Astrocyte (in vitro differentiated cells and primary cell): ENCODE data around the gene CTBP2. TPM values are rescaled to one million over a fixed set of nuclear protein-coding genes. Genes with fewer than 3 reads are reported as not detected.

Experiments used
- DNase-seq: peaks from one replicate; pipeline ENCODE4 v3.0.0-alpha.2; 2010; ENCODE audit warnings: low read depth
- FAIRE-seq: peaks from 2 replicates; lab custom pipeline; 2011; peaks lifted over from hg19 to GRCh38; lab: Jason Lieb, UNC
- H2AFZ ChIP-seq: 2 replicates; pipeline ENCODE4 v1.6.0; 2012; ENCODE audit warnings: low read depth, low read length, inconsistent platforms
- H3K27ac ChIP-seq: 2 replicates; pipeline ENCODE4 v1.5.1; 2011; ENCODE audit warnings: low read depth, low read length, inconsistent platforms
- H3K27me3 ChIP-seq: 2 replicates; pipeline ENCODE4 v1.6.0; 2011; ENCODE audit warnings: low read length, inconsistent platforms; ENCODE audit not compliant: insufficient read depth
- H3K36me3 ChIP-seq: 2 replicates; pipeline ENCODE4 v1.5.1; 2011; ENCODE audit warnings: low read length, inconsistent platforms; ENCODE audit not compliant: insufficient read depth
- H3K4me1 ChIP-seq: 2 replicates; pipeline ENCODE4 v1.5.1; 2011; ENCODE audit warnings: low read length, inconsistent platforms; ENCODE audit not compliant: insufficient read depth
- H3K4me2 ChIP-seq: 2 replicates; pipeline ENCODE4 v1.6.0; 2012; ENCODE audit warnings: low read length, inconsistent platforms
- H3K4me3 ChIP-seq: 2 replicates; pipeline ENCODE4 v1.5.1; 2011; ENCODE audit warnings: low read depth, mild to moderate bottlenecking, low read length, inconsistent platforms; ENCODE audit not compliant: insufficient read depth
- H3K79me2 ChIP-seq: 2 replicates; pipeline ENCODE4 v1.6.0; 2012; ENCODE audit warnings: mild to moderate bottlenecking, low read length, inconsistent platforms; ENCODE audit not compliant: insufficient read depth
- H3K9ac ChIP-seq: 2 replicates; pipeline ENCODE4 v1.6.0; 2012; ENCODE audit warnings: mild to moderate bottlenecking, low read length, inconsistent platforms
- H3K9me3 ChIP-seq: 2 replicates; pipeline ENCODE4 v1.5.1; 2012; ENCODE audit warnings: low read depth, mild to moderate bottlenecking, low read length, inconsistent platforms; ENCODE audit not compliant: insufficient read depth
- H4K20me1 ChIP-seq: 2 replicates; pipeline ENCODE4 v1.6.0; 2012; ENCODE audit warnings: low read length, inconsistent platforms; ENCODE audit not compliant: insufficient read depth
- H3K27ac Mint-ChIP-seq: one replicate; pipeline ENCODE4 v1.8.0; 2021; ENCODE audit warnings: mild to moderate bottlenecking, mixed read lengths; ENCODE audit not compliant: unreplicated experiment
- H3K27me3 Mint-ChIP-seq: one replicate; pipeline ENCODE4 v1.8.0; 2021; ENCODE audit warnings: low read depth, mixed read lengths; ENCODE audit not compliant: unreplicated experiment
- H3K36me3 Mint-ChIP-seq: one replicate; pipeline ENCODE4 v1.8.0; 2021; ENCODE audit warnings: low read depth, mixed read lengths; ENCODE audit not compliant: unreplicated experiment
- H3K4me1 Mint-ChIP-seq: one replicate; pipeline ENCODE4 v1.8.0; 2021; ENCODE audit warnings: low read depth, mixed read lengths; ENCODE audit not compliant: unreplicated experiment
- H3K4me3 Mint-ChIP-seq: one replicate; pipeline ENCODE4 v1.8.0; 2021; ENCODE audit warnings: mild to moderate bottlenecking, moderate library complexity, mixed read lengths; ENCODE audit not compliant: unreplicated experiment
- H3K9me3 Mint-ChIP-seq: one replicate; pipeline ENCODE4 v1.8.0; 2021; ENCODE audit warnings: mild to moderate bottlenecking, mixed read lengths; ENCODE audit not compliant: unreplicated experiment
- EZH2 ChIP-seq: IDR thresholded peaks from 2 replicates; pipeline ENCODE4 v1.6.1; 2012; ENCODE audit warnings: mild to moderate bottlenecking, low read length, inconsistent platforms; ENCODE audit not compliant: insufficient read depth
- total RNA-seq: library from RNA; stranded (reverse); gene quantifications from 2 replicates; pipeline ENCODE4 v1.2.1, GENCODE V29; 2021
- TF ChIP-seq, protein P1 (sequence below): IDR thresholded peaks from 2 replicates; pipeline ENCODE4 v1.5.1; 2011; ENCODE audit warnings: low read depth, mild to moderate bottlenecking, inconsistent platforms, low read length, moderate library complexity; ENCODE audit not compliant: insufficient read depth

Gene CTBP2
- total RNA-seq, 1 donor from 2014 or later: 109 TPM

DNA sequence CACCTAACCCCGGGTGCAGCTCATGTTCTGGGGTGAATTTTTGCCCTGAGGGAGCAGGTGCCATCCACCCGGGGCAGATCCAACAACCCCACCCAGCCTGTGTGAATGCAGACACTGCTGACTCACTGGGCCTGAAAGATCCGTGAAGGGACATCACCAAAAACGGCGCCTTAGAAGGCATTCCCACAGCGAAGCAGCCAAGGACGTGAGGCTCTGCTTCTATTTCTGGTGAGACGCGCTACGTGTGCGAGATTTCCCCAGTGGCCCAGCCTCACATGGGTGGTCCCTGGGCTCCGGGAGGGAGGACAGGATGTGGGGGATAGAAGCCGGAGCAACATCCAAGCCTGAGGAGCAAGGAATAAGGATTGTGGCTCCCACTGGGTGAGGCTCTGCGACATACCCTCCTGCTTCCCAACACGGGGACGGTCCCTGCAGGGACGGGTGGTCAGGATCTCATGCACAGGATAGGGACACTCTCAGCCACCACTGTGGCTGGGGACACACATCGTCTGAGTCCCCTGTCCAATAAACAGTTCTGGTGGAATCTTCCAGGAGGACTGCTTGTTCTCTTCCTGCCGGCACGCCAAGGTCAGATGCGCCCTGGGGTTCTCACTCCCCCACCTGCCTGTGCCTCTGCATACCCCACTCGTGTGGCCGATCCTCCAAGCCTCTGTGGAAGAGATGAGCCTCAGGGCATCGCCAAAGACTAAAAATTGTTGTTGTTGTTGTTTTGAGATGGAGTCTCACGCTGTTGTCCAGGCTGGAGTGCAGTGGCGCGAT is 148.2 kb downstream of the CTBP2 start:
- H2AFZ ChIP-seq: no peak overlapping the region
- no peak for FAIRE-seq

DNA sequence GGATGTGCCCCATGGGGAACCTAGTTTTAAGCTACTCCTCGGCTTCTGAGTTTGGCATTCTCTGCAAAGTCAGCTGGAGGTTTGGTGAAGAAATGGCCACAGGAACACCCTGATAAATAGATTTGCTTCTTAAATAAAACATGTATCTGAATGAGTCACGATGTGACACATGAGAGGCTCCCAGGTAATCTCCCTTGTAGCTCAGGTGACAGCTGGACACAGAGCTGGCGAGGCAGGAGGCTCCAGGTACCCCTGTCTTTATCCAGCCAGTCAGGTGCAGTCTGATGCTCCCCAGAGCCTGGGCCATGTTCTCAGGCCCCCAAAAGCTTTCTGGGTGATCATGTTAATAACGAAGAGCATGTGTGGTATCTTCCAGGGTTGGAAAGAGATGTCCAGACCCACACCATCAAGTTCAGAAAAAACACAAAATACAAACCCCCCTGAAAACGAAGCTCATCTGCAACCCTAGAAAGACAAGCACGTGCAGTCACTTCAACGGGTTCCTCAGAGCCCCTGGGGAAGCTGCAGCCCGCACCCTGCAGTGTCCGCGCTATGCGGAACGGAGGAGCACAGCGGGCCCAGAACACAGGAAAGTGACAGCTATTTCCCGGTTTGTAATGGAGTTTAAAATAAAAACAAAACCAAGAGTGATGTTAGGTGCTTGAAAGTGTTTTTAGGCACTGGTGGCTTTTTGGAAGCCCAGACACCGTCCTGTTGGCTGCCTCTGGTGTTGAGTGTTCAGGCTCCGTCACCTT is 149.0 kb downstream of the CTBP2 start:
- Histone ChIP-seq H3K4me3 (no peak overlapping the region), H4K20me1 (peaks cover 94% of the 10 kb centered on the region), H3K9ac (no peak overlapping the region), H3K9me3 (no peaks in the 10 kb centered on the region), H2AFZ (no peak overlapping the region), H3K4me1 (peaks cover 2% of the 10 kb centered on the region), H3K27ac (no peak overlapping the region), H3K4me2 (no peak overlapping the region), H3K27me3 (no peaks in the 10 kb centered on the region), H3K36me3 (no peaks in the 10 kb centered on the region), H3K79me2 (peaks cover 87% of the 10 kb centered on the region)
- Mint-ChIP-seq H3K9me3 (no peaks in the 10 kb centered on the region), H3K4me3 (no peak overlapping the region), H3K4me1 (peaks cover 29% of the 10 kb centered on the region), H3K36me3 (peaks cover 10% of the 10 kb centered on the region), H3K27ac (peak overlapping the region; percentile 66), H3K27me3 (no peaks in the 10 kb centered on the region)
- no peak for TF ChIP-seq EZH2
- FAIRE-seq (no peak), DNase-seq (no peak)

More for the DNA sequence above, 148.2 kb downstream of the CTBP2 start:
- TF ChIP-seq EZH2: no peak
- TF ChIP-seq, protein P1, sequence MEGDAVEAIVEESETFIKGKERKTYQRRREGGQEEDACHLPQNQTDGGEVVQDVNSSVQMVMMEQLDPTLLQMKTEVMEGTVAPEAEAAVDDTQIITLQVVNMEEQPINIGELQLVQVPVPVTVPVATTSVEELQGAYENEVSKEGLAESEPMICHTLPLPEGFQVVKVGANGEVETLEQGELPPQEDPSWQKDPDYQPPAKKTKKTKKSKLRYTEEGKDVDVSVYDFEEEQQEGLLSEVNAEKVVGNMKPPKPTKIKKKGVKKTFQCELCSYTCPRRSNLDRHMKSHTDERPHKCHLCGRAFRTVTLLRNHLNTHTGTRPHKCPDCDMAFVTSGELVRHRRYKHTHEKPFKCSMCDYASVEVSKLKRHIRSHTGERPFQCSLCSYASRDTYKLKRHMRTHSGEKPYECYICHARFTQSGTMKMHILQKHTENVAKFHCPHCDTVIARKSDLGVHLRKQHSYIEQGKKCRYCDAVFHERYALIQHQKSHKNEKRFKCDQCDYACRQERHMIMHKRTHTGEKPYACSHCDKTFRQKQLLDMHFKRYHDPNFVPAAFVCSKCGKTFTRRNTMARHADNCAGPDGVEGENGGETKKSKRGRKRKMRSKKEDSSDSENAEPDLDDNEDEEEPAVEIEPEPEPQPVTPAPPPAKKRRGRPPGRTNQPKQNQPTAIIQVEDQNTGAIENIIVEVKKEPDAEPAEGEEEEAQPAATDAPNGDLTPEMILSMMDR: no peak
- Mint-ChIP-seq H3K27ac (no peak overlapping the region), H3K4me1 (peaks cover 25% of the 10 kb centered on the region), H3K4me3 (no peak overlapping the region), H3K27me3 (no peaks in the 10 kb centered on the region), H3K9me3 (no peaks in the 10 kb centered on the region), H3K36me3 (peaks cover 13% of the 10 kb centered on the region)
- DNase-seq: no peak
- Histone ChIP-seq H4K20me1 (peaks cover 94% of the 10 kb centered on the region), H3K79me2 (peaks cover 84% of the 10 kb centered on the region), H3K9me3 (no peaks in the 10 kb centered on the region), H3K27me3 (no peaks in the 10 kb centered on the region), H3K9ac (no peak overlapping the region), H3K4me1 (no peaks in the 10 kb centered on the region), H3K36me3 (no peaks in the 10 kb centered on the region), H3K4me2 (no peak overlapping the region), H3K27ac (no peak overlapping the region), H3K4me3 (no peak overlapping the region)

DNA sequence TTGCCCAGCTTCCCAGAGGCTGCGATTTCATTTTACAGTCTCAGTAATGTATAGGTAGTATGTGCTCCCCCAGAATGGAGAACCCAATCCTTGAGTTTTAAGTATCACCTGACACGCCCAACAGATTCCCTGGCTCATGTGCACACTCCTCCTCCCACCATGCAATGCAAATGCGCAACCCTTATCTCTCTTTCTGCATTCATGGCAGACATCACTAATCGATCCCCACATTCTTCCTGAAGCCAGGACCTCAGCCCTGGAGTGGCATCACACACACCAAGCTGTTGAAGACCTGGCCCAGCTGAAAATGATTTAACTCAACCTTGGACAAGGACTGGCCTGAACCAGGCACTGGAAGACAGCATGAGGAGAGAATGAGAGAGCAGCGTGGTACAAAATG is 150.0 kb downstream of the CTBP2 start:
- Histone ChIP-seq H3K79me2 (peaks cover 88% of the 10 kb centered on the region), H3K27ac (no peak overlapping the region), H3K4me3 (no peak overlapping the region), H4K20me1 (peaks cover 94% of the 10 kb centered on the region), H3K4me2 (no peak overlapping the region), H3K9me3 (no peaks in the 10 kb centered on the region), H3K9ac (no peak overlapping the region), H3K27me3 (no peaks in the 10 kb centered on the region), H3K36me3 (no peaks in the 10 kb centered on the region), H2AFZ (no peak overlapping the region), H3K4me1 (peaks cover 2% of the 10 kb centered on the region)
- no peaks in the 10 kb centered on the region for H3K27me3 Mint-ChIP-seq
- no peak overlapping the region for H3K27ac Mint-ChIP-seq
- no peaks in the 10 kb centered on the region for H3K9me3 Mint-ChIP-seq
- peaks cover 30% of the 10 kb centered on the region for H3K4me1 Mint-ChIP-seq
- TF ChIP-seq EZH2: no peak
- TF ChIP-seq, protein P1: no peak
- no peak overlapping the region for H3K4me3 Mint-ChIP-seq
- peaks cover 12% of the 10 kb centered on the region for H3K36me3 Mint-ChIP-seq
- FAIRE-seq (no peak), DNase-seq (no peak)
